Measurements from ENCODE around the gene CTAG2. TPM values are rescaled to one million over a fixed set of nuclear protein-coding genes. Genes with fewer than 3 reads are reported as not detected.
"Not testable (repeated sequence)": the region's sequence is repeated elsewhere in the genome, so short reads cannot be mapped to it uniquely, and the experiment has no call there.

CTAG2 gene
- polyA plus RNA-seq, 3 donors = not detected

DNA sequence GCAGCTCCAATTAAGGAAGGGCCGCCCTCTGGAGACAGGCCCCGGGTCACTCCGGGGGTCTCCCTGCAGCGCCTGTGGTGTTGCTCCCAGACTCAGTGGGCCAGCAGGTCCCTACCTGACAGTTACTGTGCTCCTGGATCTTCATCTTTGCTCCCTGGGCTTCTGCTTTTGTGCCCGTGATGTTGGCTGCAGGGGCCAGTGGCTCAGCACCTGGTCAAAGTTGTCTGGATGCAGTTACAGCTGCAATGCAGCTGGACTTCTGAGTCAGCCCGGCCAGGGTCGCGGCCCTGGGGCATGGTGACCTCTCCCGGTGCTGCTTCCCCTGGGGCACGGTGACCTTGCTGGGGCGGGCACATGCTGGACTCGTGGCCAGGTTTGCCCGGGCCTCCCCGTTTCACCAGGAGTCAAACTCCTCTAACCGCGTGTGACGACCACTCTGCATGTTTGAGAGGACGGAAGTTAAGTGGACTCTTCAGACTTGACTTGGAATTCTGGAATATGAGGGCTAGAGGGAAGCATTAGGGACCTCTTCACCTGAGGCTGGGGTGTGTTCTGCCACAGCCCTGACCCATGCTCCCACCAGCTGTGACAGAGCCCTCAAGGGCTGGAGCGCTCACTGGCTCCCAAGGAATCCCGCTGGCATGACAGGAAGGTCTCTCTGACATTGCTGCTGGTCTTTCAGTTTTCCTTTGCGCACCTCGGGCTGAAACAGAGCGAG lies 3.7 kb downstream of the CTAG2 start:
- no peak for DNase-seq (ENCODE audit: low read depth in 3 of 3, low spot score in 2 of 3)

GRCh38 chrX:154648931-154649330 lies 4.4 kb downstream of the CTAG2 start:
- DNase-seq (ENCODE audit: low read depth in 3 of 3, low spot score in 2 of 3) = no peak

DNA sequence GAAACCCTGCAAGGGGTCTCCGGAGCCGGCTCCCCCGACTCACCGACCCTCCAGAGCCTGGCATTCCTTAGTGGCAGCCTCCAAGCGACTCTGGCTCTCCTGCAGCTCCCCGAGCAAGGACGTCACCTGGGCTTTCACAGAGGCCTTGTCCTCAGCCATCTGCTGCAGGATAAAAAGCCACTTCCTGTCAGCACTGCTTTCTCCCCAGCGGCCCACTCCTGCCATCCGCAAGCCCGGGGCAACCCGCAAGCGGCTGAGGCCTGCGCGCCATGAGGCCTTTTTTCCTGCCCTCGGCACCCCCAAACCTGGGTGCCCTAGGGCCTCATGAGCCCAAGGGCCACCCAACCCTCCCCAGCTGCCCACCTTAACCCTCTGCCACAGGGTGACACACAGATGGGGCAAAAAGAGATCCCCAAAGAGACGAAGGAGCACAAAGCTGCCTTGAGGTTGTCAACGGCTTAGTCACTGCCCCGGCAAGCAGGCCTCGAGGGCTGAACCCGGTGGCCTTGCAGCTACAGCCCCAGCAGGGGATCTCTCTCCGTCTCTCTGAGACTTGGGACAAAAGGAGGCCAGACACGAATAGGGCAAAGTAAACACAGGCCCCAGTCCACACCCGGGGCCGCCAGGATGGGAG lies 7.5 kb downstream of the CTAG2 start:
- not testable (repeated sequence) for DNase-seq (ENCODE audit: low read depth in 3 of 3, low spot score in 2 of 3)

- DNase-seq (ENCODE audit: low read depth in 3 of 3, low spot score in 2 of 3) = not testable (repeated sequence)
These were observed 9.7 kb downstream of the CTAG2 start for GRCh38 chrX:154643708-154644107.

DNA sequence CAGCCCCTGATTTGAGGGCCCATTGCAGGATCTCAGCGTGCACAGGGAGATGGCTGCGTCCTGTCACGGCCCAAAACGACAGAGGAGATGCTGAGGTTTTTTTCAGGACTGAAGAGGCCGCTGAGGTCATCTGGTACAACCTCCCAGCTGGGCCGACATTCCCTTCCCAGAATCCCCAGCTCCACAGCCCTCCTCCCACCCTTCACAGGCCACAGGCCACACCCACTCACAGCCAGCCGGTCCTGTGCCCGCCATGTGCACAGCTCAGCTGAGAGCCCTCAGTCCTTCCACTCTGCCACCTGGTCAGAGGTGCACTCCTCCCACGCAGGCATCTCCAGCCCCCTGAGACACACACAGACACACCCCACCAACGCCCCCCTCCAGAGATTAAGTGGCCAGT lies 11.6 kb downstream of the CTAG2 start:
- not testable (repeated sequence) for DNase-seq (ENCODE audit: low read depth in 3 of 3, low spot score in 2 of 3)

DNA sequence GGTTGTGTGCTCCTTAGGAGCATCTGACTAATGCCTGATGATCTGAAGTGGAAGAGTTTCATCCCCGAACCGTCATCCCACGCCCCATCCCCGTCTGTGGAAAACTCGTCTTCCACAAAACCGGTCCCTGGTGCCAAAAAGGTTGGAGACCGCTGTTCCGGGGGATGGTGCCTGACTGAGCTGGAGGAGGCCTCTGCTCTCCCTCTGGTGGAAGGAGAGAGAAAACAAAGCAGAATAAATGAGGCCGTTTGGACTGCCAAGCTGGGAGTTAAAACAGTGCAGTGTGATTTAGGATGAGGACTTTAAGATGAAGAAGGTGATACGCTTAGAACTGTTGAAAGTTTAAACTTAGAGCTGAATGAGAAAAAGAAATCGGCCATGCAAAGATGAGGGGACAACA lies 19.7 kb downstream of the CTAG2 start:
- DNase-seq (ENCODE audit: low read depth in 3 of 3, low spot score in 2 of 3) = not testable (repeated sequence)

GRCh38 chrX:154630949-154631348 lies 22.4 kb downstream of the CTAG2 start:
- not testable (repeated sequence) for DNase-seq (ENCODE audit: low read depth in 3 of 3, low spot score in 2 of 3)

GRCh38 chrX:154628960-154629359 lies 24.4 kb downstream of the CTAG2 start:
- DNase-seq (ENCODE audit: low read depth in 3 of 3, low spot score in 2 of 3) = not testable (repeated sequence)

DNA sequence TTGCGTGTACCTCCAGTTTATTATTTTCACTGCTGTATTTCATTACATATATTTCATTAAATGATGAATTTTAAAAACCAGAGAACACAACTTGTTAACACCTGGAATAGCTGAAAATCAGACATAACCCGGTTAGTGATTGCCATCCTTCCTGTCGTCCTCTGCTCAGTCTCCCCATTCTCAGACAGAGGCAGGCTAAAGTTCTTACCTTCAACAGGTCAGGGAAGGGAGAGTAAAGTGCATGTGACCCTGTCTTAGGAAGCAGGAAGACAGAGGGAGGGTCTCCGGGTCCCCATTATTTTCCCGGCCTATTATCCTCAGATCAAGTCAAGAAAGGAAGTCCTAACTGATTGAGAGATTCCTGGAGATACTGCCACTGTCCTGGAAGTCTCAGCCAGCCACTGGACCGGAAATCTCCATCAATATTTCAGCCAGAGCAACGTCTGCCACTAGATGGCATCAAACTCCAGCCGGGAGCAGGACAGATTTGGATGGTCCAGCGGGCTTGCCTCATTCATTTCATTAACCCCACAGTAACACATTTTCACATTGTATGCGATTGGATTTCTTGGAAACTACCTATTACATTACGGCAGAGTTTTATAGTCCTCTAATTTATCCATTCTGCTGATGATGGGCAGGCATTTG lies 32.5 kb downstream of the CTAG2 start:
- DNase-seq (ENCODE audit: low read depth in 3 of 3, low spot score in 2 of 3) = not testable (repeated sequence)

- DNase-seq (ENCODE audit: low read depth in 3 of 3, low spot score in 2 of 3) = not testable (repeated sequence)
These were observed 34.2 kb downstream of the CTAG2 start, which contains the start of gene CTAG1B for GRCh38 chrX:154619182-154619581. CTAG1B (minus strand) TSS chrX:154619282; CDS start chrX:154619218, 64 bp downstream.

DNA sequence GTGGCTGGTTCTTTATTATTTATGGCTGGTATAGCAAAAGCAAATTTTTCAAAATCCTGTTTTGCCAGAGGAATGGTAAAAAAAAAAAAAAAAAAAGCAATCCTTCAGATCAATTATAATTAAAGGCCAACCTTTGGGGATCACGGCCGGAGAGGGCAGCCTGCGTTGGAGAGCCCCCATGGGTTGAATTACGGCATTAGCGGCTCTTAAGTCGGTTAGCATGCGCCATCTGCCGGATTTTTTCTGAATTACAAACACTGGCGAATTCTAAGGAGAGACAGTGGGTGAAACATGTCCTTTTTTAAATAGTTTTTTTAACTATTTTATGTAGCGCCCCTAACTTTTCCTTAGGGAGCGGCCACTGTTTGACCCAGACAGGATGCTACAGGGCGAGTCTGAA lies 39.8 kb downstream of the CTAG2 start:
- not testable (repeated sequence) for DNase-seq (ENCODE audit: low read depth in 3 of 3, low spot score in 2 of 3)

DNA sequence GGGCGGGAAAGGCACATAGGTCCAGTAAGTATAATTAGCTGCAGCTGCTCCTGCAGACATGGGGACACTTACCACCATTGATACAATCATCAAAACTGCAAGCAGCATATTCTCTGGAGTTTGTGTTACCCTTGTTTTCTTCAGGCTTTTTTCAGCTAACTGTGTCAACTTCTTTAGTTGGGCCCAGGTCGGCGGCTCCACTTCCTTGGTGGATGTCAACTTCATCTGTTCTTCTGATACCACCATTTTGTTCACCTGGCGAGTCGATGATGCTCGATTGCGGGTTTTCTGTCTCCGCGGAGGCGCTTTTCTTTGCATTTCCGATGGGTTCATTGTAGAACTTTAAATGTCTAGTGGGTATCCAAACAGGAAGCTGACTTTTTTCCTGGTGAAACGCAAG lies 42.2 kb downstream of the CTAG2 start:
- DNase-seq (ENCODE audit: low read depth in 3 of 3, low spot score in 2 of 3) = not testable (repeated sequence)

DNA sequence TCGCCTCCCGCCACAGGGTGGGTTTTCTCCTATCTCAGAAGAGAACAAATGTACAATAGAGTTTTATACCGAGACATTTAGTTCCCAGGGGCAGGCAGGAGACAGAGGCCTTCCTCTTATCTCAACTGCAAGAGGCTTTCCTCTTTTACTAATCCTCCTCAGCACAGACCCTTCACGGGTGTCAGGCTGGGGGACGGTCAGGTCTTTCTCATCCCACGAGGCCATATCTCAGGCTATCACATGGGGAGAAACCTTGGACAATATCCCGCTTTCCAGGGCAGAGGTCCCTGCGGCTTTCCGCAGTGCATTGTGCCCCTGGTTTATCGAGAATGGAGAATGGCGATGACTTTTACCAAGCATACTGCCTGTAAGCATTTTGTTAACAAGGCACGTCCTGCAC lies 44.6 kb downstream of the CTAG2 start:
- not testable (repeated sequence) for DNase-seq (ENCODE audit: low read depth in 3 of 3, low spot score in 2 of 3)

GRCh38 chrX:154607976-154608375 lies 45.4 kb downstream of the CTAG2 start:
- not testable (repeated sequence) for DNase-seq (ENCODE audit: low read depth in 3 of 3, low spot score in 2 of 3)

GRCh38 chrX:154607370-154607769 lies 46.0 kb downstream of the CTAG2 start:
- no peak for DNase-seq (ENCODE audit: low read depth in 3 of 3, low spot score in 2 of 3)

GRCh38 chrX:154605566-154605965 lies 47.8 kb downstream of the CTAG2 start:
- no peak for DNase-seq (ENCODE audit: low read depth in 3 of 3, low spot score in 2 of 3)

GRCh38 chrX:154603438-154604430 lies 49.6 kb downstream of the CTAG2 start:
- no peak for DNase-seq (ENCODE audit: low read depth in 3 of 3, low spot score in 2 of 3)

GRCh38 chrX:154602766-154603437 lies 50.5 kb downstream of the CTAG2 start:
- no peak for DNase-seq (ENCODE audit: low read depth in 3 of 3, low spot score in 2 of 3)

GRCh38 chrX:154602226-154602625 lies 51.2 kb downstream of the CTAG2 start:
- no peak for DNase-seq (ENCODE audit: low read depth in 3 of 3, low spot score in 2 of 3)

Data from right renal cortex interstitium (tissue), 3 donors.